Fibroblast of lung (primary cell): ENCODE results near the gene KIAA1755. TPM values are rescaled to one million over a fixed set of nuclear protein-coding genes. Genes with fewer than 3 reads are reported as not detected.

Experiments used
- DNase-seq, 2 donors: peaks; one replicate each; pipeline versions ENCODE4 v3.0.0 to v3.0.0-alpha.2; 2010; ENCODE audit warnings: low read depth in 2 of 2
- H2AFZ ChIP-seq: 2 replicates; pipeline ENCODE4 v1.5.1; 2012; ENCODE audit warnings: low read length, control low read depth, inconsistent platforms
- H3K27ac ChIP-seq: 2 replicates; pipeline ENCODE4 v1.5.1; 2011; ENCODE audit warnings: low read length, control low read depth; ENCODE audit not compliant: insufficient read depth
- H3K27me3 ChIP-seq: 2 replicates; pipeline ENCODE4 v1.5.1; 2011; ENCODE audit warnings: mild to moderate bottlenecking, low read length; ENCODE audit not compliant: control insufficient read depth, insufficient read depth
- H3K36me3 ChIP-seq: 2 replicates; pipeline ENCODE4 v1.5.1; 2011; ENCODE audit warnings: low read length; ENCODE audit not compliant: control insufficient read depth, insufficient read depth
- H3K4me1 ChIP-seq: 2 replicates; pipeline ENCODE4 v1.5.1; 2011; ENCODE audit warnings: low read length; ENCODE audit not compliant: control insufficient read depth, insufficient read depth; ENCODE audit errors: extremely low read depth
- H3K4me2 ChIP-seq: 2 replicates; pipeline ENCODE4 v1.5.1; 2011; ENCODE audit warnings: low read length, control low read depth; ENCODE audit not compliant: insufficient read depth; ENCODE audit errors: extremely low read depth
- H3K4me3 ChIP-seq, 4 experiments: fragments of 200-600 bp in 1 of 4; sonication (generic) in 1 of 4; replicated peaks in 1 of 4; 2 replicates each; pipeline ENCODE4 v1.5.1; 2011 to 2016; ENCODE audit warnings: low read length in 4 of 4, low read depth in 3 of 4, mild to moderate bottlenecking in 3 of 4, control low read depth in 2 of 4, inconsistent platforms in 1 of 4, mixed read lengths in 1 of 4; ENCODE audit not compliant: insufficient read depth in 1 of 4; ENCODE audit errors: control extremely low read depth in 1 of 4
- H3K79me2 ChIP-seq: 2 replicates; pipeline ENCODE4 v1.5.1; 2012; ENCODE audit warnings: mild to moderate bottlenecking, low read length, inconsistent platforms; ENCODE audit not compliant: control insufficient read depth, insufficient read depth
- H3K9ac ChIP-seq: 2 replicates; pipeline ENCODE4 v1.5.1; 2011; ENCODE audit warnings: mild to moderate bottlenecking, low read length, control low read depth; ENCODE audit not compliant: insufficient read depth
- H3K9me3 ChIP-seq: 2 replicates; pipeline ENCODE4 v1.5.1; 2012; ENCODE audit warnings: low read depth, low read length; ENCODE audit not compliant: control insufficient read depth, insufficient read depth
- H4K20me1 ChIP-seq: 2 replicates; pipeline ENCODE4 v1.5.1; 2011; ENCODE audit warnings: low read length; ENCODE audit not compliant: control insufficient read depth, insufficient read depth; ENCODE audit errors: extremely low read depth
- EZH2 ChIP-seq: IDR thresholded peaks from 2 replicates; pipeline ENCODE4 v1.5.1; 2012; ENCODE audit warnings: low read length, control low read depth, mild to moderate bottlenecking; ENCODE audit errors: missing control alignments
- polyA plus RNA-seq, 2 donors: library from polyadenylated mRNA; depleted of rRNA in 1 of 2; stranded (reverse) in 1 of 2; unstranded in 1 of 2; fragments of >200 nt; gene quantifications; 2 replicates each; pipeline ENCODE4 v1.2.1, GENCODE V29; 2011 to 2012; ENCODE audit warnings: missing spikeins in 1 of 2
- total RNA-seq: library from RNA; depleted of rRNA; stranded (reverse); fragments of >200 nt; gene quantifications from 2 replicates; pipeline ENCODE4 v1.2.1, GENCODE V29; 2014
- TF ChIP-seq, protein P1 (sequence below), 2 donors: IDR thresholded peaks in 1 of 2; conservative IDR thresholded peaks in 1 of 2; 1 replicate in 1 of 2; 2 replicates in 1 of 2; pipeline ENCODE4 v1.5.1; 2011 to 2012; ENCODE audit warnings: low read length in 2 of 2, control low read depth in 1 of 2, inconsistent platforms in 1 of 2, low read depth in 1 of 2, mild to moderate bottlenecking in 1 of 2

Gene KIAA1755
- total and polyA plus RNA-seq, 2 donors (not counting 1 experiment from before 2014, with no cell fraction given) = 0.60 to 2.8 TPM

GRCh38 chr20:38275815-38276550, 15.4 kb upstream of the KIAA1755 start:
- no peak overlapping the region for H3K9ac ChIP-seq
- no peaks in the 10 kb centered on the region for H3K36me3 ChIP-seq
- H3K4me1 ChIP-seq = peaks cover 40% of the 10 kb centered on the region
- H3K4me2 ChIP-seq = no peak overlapping the region
- TF ChIP-seq, protein P1, sequence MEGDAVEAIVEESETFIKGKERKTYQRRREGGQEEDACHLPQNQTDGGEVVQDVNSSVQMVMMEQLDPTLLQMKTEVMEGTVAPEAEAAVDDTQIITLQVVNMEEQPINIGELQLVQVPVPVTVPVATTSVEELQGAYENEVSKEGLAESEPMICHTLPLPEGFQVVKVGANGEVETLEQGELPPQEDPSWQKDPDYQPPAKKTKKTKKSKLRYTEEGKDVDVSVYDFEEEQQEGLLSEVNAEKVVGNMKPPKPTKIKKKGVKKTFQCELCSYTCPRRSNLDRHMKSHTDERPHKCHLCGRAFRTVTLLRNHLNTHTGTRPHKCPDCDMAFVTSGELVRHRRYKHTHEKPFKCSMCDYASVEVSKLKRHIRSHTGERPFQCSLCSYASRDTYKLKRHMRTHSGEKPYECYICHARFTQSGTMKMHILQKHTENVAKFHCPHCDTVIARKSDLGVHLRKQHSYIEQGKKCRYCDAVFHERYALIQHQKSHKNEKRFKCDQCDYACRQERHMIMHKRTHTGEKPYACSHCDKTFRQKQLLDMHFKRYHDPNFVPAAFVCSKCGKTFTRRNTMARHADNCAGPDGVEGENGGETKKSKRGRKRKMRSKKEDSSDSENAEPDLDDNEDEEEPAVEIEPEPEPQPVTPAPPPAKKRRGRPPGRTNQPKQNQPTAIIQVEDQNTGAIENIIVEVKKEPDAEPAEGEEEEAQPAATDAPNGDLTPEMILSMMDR (conservative IDR thresholded peaks at IDR 0.05 in 1 of 2, IDR thresholded peaks at IDR 0.05 in 1 of 2; ENCODE audit: low read depth in 1 of 2, low read length in 2 of 2) = no peak
- TF ChIP-seq EZH2 = no peak
- peak; percentile 88 to 91 for DNase-seq
- peak overlapping the region; percentile 81 for H3K27ac ChIP-seq
- H3K79me2 ChIP-seq = no peaks in the 10 kb centered on the region
- no peak overlapping the region for H2AFZ ChIP-seq
- no peak overlapping the region for H3K4me3 ChIP-seq
- H4K20me1 ChIP-seq = no peaks in the 10 kb centered on the region
- H3K9me3 ChIP-seq = no peaks in the 10 kb centered on the region
- no peaks in the 10 kb centered on the region for H3K27me3 ChIP-seq

DNA sequence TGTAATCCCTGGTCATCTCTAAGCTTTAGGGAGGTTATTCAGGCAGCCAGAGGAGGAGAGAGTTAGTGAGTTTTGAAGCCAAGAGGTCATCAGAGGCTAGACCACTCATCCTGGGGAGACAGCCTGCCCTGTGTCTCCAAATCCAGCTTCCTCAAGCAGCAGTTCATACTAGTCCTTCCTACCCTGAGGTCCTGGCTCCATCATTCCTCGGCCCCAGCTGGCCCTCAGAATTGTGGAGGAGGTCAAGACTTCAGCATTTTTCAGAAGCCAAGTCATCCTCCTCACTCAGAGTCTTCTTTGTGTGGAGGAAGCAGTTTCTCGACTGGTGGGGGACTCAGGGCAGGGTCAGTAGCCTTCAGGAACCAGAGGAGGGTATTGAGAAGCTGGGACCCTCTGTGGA, 12.4 kb upstream of the KIAA1755 start:
- TF ChIP-seq EZH2 = no peak
- TF ChIP-seq, protein P1 (conservative IDR thresholded peaks at IDR 0.05 in 1 of 2, IDR thresholded peaks at IDR 0.05 in 1 of 2; ENCODE audit: low read depth in 1 of 2, low read length in 2 of 2) = no peak
- H3K4me1 ChIP-seq = peaks cover 36% of the 10 kb centered on the region
- H3K4me2 ChIP-seq = peak overlapping the region; percentile 27
- peak overlapping the region; percentile 74 for H3K27ac ChIP-seq
- H3K9me3 ChIP-seq = no peaks in the 10 kb centered on the region
- no peak overlapping the region for H3K9ac ChIP-seq
- no peaks in the 10 kb centered on the region for H4K20me1 ChIP-seq
- no peaks in the 10 kb centered on the region for H3K27me3 ChIP-seq
- no peak overlapping the region for H2AFZ ChIP-seq
- H3K4me3 ChIP-seq = no peak overlapping the region
- peak; percentile 73 to 90 for DNase-seq
- no peaks in the 10 kb centered on the region for H3K79me2 ChIP-seq
- H3K36me3 ChIP-seq = no peaks in the 10 kb centered on the region

- no peak overlapping the region for H2AFZ ChIP-seq
- no peaks in the 10 kb centered on the region for H4K20me1 ChIP-seq
- H3K9me3 ChIP-seq = no peaks in the 10 kb centered on the region
- H3K36me3 ChIP-seq = no peaks in the 10 kb centered on the region
- H3K27me3 ChIP-seq = no peaks in the 10 kb centered on the region
- no peaks in the 10 kb centered on the region for H3K79me2 ChIP-seq
- H3K4me3 ChIP-seq = no peak overlapping the region
- peak overlapping the region; percentile 74 for H3K27ac ChIP-seq
- peak overlapping the region; percentile 27 for H3K4me2 ChIP-seq
- DNase-seq = peak; percentile 25 to 85
- TF ChIP-seq, protein P1 (conservative IDR thresholded peaks at IDR 0.05 in 1 of 2, IDR thresholded peaks at IDR 0.05 in 1 of 2; ENCODE audit: low read depth in 1 of 2, low read length in 2 of 2) = no peak
- TF ChIP-seq EZH2 = no peak
- H3K4me1 ChIP-seq = peaks cover 33% of the 10 kb centered on the region
- no peak overlapping the region for H3K9ac ChIP-seq
Observed at GRCh38 chr20:38272398-38272797, 11.9 kb upstream of the KIAA1755 start.
